IPS-18c (cell line): Measurements from ENCODE around the gene RPS21.
"Not testable (repeated sequence)": the region's sequence is repeated elsewhere in the genome, so short reads cannot be mapped to it uniquely, and the experiment has no call there.

Source experiments
- H3K4me3 ChIP-seq: 2 replicates; pipeline ENCODE4 v1.7.0; 2013; ENCODE audit warnings: low read depth, mild to moderate bottlenecking, low read length, moderate library complexity; ENCODE audit not compliant: insufficient read depth
- H3K9me3 ChIP-seq: one replicate; pipeline ENCODE4 v1.6.1; 2013; ENCODE audit warnings: mild to moderate bottlenecking, low read length, moderate library complexity; ENCODE audit not compliant: control insufficient read depth, insufficient read depth

RPS21 gene

DNA sequence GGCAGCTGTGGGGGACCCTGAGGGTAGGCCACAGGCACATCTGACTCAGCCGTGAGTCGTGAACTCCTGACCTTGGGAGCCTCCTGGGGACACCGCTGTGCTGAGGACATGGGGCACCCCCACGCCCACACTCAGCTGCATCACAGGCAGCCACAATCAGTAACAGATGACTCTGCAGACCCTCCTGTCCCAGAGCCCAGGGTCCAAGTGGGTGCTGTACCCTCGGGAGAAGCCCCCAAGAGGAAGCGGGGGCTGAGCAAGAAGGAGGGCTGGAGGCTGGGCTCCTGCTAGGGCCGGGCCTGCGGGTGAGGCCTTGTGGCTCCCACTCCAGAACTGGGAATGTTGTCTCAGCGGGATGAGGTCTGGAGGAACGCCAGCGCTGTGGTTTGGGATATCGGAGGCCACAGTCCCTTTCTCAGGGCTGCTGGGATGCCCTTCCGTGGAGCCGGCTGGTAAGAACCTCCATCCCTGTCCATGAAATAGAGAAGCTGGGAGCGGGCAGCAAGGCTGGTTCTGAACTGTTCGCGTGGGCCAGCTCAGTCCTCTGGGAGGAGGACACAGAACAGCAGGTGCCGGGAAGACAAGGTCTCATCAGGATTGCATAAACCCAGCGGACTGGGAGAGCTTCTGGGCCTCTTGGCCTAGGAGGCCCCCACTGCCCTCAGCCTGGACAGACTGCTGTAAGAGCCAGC is 16.6 kb upstream of the RPS21 start:
- Histone ChIP-seq H3K9me3 (no peaks in the 10 kb centered on the region), H3K4me3 (peak overlapping the region; percentile 4; the same call in 1 of the 2 replicates)

DNA sequence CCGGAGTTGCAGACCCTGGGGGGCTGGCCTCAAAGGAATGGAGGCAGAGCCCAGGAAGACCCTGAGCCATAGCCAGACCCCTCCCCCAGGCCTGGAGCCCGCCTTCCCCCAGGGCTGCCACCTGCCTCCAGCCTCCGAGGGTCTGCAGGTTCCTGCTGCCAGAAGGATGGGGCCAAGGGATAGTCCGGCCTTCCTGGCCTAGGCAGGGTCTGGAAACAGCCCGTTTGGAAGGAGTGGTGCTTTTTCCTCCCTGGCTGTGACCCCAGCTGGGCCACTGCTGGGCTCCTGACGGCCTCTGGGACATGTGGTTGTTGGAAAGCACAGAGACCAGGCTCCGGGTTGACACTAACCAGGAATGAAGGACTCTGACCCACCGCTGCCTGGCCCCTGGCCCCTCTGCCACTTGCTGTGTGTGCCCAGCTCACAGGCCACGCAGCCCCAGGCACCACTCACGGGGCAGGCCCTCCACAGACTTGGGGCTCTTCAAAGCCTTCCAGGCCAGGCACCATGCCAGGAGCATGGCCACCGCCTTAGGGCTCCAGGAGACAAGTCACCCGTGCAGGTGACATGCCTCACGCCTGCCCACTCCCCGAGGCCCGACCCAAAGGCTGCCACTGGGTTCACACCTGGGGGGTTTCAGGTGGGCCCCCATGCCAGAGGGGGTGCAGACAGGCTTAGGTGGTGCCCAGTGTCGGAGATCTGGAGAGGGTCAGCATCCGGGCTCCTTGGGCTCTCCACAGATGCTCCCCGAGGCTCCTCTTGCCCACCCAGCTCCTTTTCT is 15.9 kb upstream of the RPS21 start:
- H3K4me3 ChIP-seq, result no peak overlapping the region
- no peaks in the 10 kb centered on the region for H3K9me3 ChIP-seq

DNA sequence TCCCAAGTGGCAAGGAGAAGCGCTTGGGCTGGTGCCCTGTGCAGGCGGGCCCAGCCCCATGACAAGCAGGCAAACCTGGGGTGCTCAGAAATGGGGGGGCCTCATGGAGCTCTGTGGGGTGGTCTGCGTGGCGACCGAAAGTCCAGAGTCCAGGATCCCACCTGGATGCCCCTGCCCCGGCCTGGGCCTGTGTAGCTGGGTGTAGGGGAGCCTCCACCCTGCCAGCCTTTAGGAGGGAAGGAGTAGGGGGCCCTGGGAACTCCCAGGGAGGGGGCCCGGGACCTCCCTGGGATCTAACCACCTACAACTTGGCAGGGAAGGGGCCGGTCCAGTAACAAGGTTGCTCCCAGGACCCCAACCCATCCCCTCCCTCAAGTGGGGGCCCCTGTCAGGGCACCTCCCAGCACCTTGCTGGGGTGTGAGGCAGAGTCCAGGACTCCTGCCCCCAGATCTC is 15.3 kb upstream of the RPS21 start:
- Histone ChIP-seq H3K4me3 (no peak overlapping the region), H3K9me3 (no peaks in the 10 kb centered on the region)

DNA sequence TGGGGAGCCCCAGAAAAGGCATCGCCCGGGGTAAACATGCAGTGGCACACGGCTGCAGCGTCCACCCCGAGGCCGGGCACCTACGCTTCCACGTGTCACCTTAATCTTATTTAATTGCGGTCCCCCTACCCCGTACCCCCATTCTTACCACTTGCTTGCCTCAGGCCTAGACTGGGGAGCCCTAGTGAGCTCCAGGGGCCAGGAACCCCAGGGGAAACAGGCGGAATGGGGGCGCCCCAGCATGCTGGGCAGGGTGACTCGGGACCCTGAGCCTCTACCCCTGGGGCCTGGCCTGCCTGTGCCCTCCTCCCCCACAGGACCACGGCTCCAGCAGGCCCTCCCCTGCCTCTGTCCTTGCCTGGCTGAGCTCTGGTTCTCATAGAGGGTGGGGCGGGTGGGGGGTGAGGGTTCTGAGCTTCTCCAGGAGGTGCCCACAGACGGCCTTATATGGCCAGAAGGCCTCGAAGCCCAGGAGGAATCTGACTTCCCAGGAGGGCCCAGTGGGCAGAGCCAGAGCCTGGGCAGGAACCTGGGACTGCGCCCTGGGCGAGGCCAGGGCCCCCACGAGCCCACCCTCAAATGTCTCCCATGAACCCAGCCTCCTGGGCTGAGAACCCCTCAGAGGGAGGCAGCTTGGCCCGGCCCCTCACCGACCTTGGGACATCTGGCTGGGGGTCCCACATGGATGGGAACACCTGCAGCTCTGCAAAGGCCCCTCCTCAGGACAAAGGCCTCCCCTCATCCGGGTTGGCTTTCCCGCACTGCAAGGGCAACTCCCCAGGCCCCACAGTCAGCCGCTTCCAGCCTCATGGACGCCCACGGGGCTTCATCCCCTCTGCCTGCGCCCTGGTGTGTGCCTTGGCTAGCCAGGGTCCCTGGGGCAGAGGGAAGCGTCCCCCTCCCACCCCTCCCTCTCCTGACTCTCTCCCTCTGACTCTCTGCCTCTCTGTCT is 14.6 kb upstream of the RPS21 start:
- no peak overlapping the region for H3K4me3 ChIP-seq

DNA sequence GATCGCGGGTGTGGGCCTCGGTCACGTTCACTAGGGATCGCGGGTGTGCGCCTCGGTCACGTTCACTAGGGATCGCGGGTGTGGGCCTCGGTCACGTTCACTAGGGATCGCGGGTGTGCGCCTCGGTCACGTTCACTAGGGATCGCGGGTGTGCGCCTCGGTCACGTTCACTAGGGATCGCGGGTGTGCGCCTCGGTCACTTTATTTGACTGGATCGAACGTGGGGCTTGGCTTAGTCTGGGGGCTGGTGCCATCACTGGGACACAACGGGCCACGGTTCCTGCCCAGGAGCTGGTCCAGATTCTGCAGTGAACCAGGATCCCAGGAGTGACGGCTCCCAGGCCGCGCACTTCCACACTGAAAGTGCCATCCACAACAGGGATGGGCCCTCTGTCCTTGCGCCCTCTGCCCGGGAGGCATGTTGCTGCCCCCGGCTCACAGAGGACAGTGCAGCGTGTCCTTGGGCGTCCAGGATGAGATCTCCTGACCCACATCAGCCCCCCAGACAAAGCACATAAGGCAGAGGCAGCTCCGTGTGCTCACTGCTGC is 13.2 kb upstream of the RPS21 start:
- not testable (repeated sequence) for H3K4me3 ChIP-seq, H3K9me3 ChIP-seq

More for the DNA sequence above, 14.6 kb upstream of the RPS21 start:
- H3K9me3 ChIP-seq, result no peaks in the 10 kb centered on the region

DNA sequence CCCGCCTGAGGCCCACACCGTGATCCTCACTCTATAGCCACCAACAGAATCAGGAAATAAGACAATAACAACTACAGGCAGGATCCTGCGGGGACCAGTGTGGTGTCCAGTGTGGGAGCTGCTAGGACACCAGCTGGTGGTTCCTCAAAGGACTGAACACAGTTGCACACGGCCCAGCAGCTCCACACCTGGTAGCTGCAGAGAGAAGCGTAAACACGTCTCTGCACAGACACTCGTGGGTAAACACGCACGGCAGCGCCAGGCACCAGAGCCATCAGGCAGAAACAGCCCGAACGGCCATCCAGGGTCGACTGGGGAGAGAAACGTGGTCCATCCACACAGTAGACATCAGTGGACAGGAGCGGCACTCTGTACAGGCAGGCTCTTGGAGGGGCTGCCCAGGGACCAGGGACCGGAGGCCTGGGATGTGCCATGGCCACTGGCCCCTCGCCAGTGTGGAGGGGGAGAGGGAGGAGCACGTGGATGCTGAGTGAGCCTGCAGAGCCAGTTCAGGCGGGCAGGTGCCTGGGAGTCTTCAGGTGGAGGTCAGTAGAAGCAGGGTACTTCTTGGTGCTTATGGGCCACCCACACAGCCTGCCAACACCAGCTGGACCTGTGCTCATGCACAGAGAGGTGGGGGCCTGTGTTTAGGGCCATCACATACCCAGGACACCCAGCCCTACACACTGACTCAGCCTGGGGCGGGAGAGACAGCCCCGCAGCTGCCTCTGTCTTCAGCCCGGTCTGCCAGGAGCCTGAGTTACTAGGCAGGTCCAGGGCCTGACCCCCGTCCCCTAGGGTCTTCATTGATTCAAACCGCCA is 12.4 kb upstream of the RPS21 start:
- no peak overlapping the region for H3K4me3 ChIP-seq
- H3K9me3 ChIP-seq, result no peaks in the 10 kb centered on the region

DNA sequence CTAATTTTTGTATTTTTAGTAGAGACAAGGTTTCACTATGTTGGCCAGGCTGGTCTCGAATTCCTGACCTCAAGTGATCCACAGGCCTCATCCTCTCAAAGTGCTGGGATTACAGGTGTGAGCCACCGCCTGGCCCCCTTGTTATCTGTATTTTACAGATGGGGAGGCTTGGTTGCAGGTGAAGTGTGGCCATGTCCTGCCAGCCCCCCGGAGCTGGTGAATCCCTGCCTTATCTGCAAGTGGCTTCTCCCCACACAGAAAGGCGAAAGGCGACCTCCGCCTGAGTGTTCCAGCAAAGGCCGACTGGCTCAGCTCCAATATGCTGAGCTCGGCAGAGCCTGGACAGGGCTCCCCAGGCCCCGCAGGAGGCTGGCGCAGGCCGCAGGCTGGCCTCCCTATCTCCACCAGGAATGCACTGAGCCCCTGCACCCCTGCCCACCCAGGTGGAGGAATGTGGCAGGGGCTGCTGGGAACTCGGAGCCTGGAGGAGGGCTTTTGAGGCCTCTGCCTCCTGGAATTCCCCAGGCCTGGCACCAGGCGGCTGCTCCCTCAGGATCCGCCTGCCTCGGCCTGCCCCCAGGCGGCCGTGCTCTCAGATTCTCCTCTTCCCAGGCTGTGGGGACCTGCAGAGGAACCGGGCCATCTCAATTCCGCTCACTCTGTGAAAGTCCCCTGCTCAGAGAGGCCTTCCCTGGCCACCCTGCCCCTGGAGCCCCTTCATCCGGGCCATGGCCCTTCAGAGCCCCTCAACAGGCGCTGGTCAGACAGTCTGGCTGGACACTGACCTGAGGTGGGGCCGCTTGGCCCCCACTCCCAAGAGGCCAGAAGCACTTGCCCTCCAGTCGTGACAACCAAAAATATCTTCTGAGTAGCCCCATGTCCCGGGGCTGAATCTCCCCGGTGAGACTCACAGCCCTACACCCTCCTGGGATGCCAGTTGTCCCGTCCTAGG is 10.5 kb upstream of the RPS21 start:
- H3K9me3 ChIP-seq, result no peaks in the 10 kb centered on the region
- H3K4me3 ChIP-seq, result no peak overlapping the region

DNA sequence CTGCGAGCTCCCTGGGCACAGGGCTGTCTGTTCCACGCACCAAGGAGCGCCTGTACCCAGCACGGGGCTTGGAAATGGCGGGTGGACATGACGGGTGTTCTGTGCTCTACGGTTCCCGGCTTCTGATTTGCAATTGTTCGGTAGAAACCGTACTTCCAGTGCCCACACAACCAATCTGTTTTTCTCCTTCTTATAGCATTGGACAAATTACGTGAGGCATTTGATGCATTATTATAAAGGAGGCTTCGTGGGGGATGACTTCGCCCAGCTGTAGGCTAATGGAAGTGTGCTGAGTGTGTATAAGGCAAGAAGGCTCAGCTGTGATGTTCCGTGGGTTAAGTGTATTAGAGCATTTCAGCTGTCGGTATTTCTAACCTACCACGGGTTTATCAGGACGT is 9.8 kb upstream of the RPS21 start:
- H3K9me3 ChIP-seq, result no peaks in the 10 kb centered on the region
- H3K4me3 ChIP-seq, result no peak overlapping the region

DNA sequence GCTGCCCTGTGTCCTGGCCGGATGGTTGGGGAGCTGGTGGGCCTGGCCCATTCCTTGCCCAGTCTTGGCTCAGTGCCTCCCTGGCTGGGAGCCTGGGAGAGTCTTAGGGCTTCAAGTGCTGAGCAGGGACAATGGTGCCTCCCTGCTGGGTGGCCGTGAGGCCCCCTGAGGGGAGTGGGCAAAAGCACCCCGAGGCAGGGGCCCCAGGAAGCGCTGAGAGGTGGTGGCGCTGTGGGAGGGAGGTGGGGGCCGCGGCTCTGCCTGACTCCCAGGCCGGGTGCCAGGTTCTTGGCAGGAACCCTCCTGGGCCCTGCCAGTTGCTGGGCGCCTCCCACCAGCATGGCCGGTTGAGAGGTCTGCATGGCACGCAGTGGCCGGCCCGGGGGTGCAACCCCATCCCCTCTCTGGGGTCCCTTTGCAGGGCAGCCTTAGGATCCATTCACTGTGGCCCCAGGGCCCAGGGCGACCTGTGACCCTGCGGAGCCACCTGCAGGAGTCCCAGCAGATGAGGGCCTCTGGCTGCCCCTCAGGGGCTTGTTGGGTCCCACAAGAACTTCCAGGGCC is 9.2 kb upstream of the RPS21 start:
- Histone ChIP-seq H3K9me3 (no peaks in the 10 kb centered on the region), H3K4me3 (no peak overlapping the region)

DNA sequence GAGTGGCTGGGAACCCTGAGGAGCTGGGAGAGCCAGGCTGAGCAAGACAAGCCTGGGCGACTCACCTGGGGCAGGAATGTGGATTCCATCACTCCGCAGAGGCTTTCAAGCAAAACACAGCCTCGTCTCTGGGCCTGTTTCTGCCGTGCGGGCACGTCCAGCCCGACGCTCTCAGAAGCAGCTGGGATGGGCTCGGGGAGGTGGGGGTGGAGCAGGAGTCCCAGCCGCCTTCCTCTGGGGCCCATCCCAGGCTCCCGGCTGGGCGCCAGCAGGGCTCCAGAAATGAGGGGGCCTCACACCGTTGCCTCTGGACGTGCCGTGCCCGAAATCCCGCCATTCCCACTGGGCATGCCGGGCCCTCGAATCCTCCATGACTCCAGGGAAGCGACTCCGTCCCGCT is 8.7 kb upstream of the RPS21 start:
- Histone ChIP-seq H3K9me3 (no peaks in the 10 kb centered on the region), H3K4me3 (no peak overlapping the region)

DNA sequence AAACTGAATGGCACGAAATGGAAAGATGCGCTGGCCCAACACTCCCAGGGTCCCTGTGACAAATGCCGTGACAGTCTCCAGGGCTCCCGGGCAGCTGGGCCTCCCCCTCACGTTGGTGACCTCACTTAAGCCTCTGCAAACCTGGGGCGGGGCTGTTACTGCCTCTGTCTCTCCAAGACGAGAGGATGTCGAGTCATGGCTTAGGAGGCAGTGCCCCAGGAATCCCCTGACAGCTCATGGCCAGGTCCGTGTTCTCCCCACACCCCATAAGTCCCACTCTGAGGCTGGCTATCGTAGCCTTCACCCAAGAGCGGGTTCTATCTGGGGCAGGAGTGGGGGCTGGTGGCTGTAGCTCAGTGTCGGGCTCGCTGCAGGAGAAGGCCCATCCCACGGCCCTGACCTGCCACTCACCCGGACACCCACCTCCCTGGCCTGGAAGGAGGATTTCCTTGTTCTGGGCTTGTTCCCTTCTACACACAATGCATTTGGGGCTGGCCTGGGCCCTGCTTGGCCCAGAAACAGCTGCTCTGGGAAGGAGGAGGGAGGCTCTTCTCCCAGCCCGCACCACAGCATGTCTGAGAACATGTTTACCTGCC is 5.6 kb upstream of the RPS21 start:
- no peaks in the 10 kb centered on the region for H3K9me3 ChIP-seq

DNA sequence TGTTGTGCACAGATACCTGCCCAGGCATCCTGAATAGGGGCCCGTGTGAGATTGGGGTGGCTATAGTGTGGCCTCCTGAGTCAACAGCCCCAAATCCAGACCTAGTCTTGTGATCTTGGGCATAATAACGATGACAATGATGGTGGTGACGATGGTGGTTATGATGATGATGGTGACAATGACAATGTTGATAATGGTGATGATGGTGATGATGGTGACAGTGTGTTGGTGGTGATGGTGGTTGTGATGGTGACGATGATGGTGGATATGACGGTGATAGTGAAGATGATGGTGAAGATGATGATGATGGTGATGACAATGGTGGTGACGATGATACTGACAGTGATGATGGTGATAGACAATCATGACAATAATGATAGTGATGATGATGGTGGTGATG is 5.1 kb upstream of the RPS21 start:
- H3K4me3 ChIP-seq, result no peak overlapping the region
- H3K9me3 ChIP-seq, result no peaks in the 10 kb centered on the region

More for the DNA sequence above, 5.6 kb upstream of the RPS21 start:
- no peak overlapping the region for H3K4me3 ChIP-seq

DNA sequence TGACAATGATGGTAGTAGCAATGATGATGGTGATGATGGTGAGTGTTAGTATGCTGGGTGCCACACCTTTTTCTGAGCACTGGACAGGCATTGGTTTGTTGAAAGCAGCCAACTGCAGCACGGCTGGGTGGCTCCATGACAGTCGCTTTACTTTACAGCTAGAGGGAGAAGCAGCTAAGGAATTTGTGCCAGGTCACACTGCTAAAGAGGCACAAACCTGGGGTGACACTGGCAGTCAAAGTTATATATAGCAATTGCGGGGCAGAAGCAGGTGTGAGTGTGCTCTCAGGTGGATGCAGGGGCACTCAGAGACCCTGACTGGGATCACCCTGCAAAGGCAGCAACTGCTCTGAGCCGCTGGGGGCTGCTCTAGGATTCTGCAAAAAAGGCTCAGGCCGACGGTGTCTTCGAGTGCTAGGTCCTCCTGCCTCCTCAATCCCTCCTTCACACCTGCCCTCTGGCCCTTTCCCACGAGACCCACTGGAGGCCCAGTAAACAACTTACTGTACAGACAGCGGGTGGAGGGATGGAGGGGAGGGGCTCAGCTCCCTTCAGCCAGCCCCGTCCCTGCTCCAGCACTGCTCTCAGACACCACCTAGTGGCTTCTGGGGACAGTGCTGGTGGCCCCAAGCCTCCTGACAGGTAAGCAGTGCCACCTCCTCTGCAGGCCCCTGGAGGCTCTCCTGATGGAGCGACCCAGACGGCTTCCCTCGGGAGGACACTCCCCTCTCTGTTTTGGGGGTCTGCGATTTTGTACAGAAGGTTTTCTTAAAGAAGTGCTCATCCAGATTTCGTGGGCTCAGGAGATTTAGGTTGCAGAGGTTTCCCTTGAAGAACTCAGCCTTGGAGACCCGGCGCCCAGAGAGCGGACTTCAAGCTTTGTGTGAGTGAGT is 4.4 kb upstream of the RPS21 start:
- H3K9me3 ChIP-seq, result peaks cover 4% of the 10 kb centered on the region
- no peak overlapping the region for H3K4me3 ChIP-seq

DNA sequence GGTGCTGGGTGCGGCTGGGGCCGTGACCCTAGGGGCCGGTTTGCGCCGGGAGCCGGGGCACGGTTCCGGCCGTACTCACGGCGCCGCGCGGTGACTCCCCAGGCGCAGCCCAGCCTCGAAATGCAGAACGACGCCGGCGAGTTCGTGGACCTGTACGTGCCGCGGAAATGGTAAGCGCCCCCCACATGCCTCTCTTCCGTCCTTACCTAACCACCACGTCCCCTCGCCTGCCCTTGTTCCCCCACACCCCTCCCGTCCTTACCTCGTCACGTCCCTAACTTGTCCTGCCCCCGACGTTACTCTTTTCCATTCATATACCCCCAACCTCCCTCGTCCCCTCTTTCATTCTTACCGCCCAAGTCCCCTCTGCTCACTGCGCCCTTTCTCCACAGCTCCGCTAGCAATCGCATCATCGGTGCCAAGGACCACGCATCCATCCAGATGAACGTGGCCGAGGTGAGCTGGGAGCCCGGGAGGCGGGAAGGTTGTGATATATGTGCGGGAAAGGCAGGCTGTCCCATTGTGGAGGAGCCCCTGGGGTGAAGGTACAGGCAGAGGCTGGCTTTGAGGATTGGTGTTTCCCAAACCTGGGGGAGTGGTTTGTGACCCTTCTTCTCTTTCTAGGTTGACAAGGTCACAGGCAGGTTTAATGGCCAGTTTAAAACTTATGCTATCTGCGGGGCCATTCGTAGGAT is 463 bp downstream of the RPS21 start:
- peaks cover 4% of the 10 kb centered on the region for H3K9me3 ChIP-seq

More for the DNA sequence above, 463 bp downstream of the RPS21 start:
- peak overlapping the region; percentile 72 for H3K4me3 ChIP-seq
